H1 (cell line): ENCODE data around the gene TMX2. TPM values are rescaled to one million over a fixed set of nuclear protein-coding genes. Genes with fewer than 3 reads are reported as not detected.

Experiments used
- CTCF ChIA-PET: fragments of 300-600 bp; sonication (Branson Sonifier 250); formaldehyde crosslinking; loops from one replicate; lab custom pipeline; 2021; ENCODE audit not compliant: partially characterized antibody; lab: Charles Lee
- POLR2A ChIA-PET: fragments of 300-600 bp; sonication (Branson Sonifier 250); formaldehyde crosslinking; loops from one replicate; lab custom pipeline; 2021; ENCODE audit warnings: inconsistent platforms; ENCODE audit not compliant: partially characterized antibody; lab: Charles Lee
- DNase-seq, 2 experiments: peaks; one replicate each; pipeline versions ENCODE4 v3.0.0 to v3.0.0-alpha.2; 2010 to 2022; ENCODE audit warnings: low spot score in 2 of 2, low read depth in 1 of 2, mixed read lengths in 1 of 2
- FAIRE-seq: peaks from 2 replicates; lab custom pipeline; 2011; peaks lifted over from hg19 to GRCh38; lab: Jason Lieb, UNC
- H2AFZ ChIP-seq: 2 replicates; pipeline ENCODE4 v1.8.1; 2012; ENCODE audit warnings: low read length, inconsistent platforms
- H2AK5ac ChIP-seq: 2 replicates; pipeline ENCODE4 v1.6.1; 2013; ENCODE audit warnings: low read depth, low read length
- H2BK120ac ChIP-seq: replicated peaks from 2 replicates; pipeline ENCODE3; 2013; ENCODE audit warnings: low read depth, low read length, inconsistent platforms
- H2BK12ac ChIP-seq: 2 replicates; pipeline ENCODE4 v1.6.1; 2013; ENCODE audit warnings: low read depth, low read length
- H2BK15ac ChIP-seq: 2 replicates; pipeline ENCODE4 v1.6.1; 2013; ENCODE audit warnings: low read length
- H2BK20ac ChIP-seq: 2 replicates; pipeline ENCODE4 v1.6.1; 2013; ENCODE audit warnings: low read length
- H2BK5ac ChIP-seq: 2 replicates; pipeline ENCODE4 v1.6.1; 2013; ENCODE audit warnings: low read depth, low read length
- H3K14ac ChIP-seq: 2 replicates; pipeline ENCODE4 v1.6.1; 2013; ENCODE audit warnings: inconsistent platforms; ENCODE audit not compliant: insufficient read length
- H3K18ac ChIP-seq: 2 replicates; pipeline ENCODE4 v1.6.1; 2013; ENCODE audit warnings: low read length; ENCODE audit errors: extremely low read depth
- H3K23ac ChIP-seq: 2 replicates; pipeline ENCODE4 v1.6.1; 2013; ENCODE audit warnings: inconsistent platforms; ENCODE audit not compliant: insufficient read length
- H3K23me2 ChIP-seq: 2 replicates; pipeline ENCODE4 v1.6.1; 2013; ENCODE audit warnings: low read depth, low read length
- H3K27ac ChIP-seq: 2 replicates; pipeline ENCODE4 v1.6.1; 2011; ENCODE audit warnings: low read depth, low read length, inconsistent platforms
- H3K27me3 ChIP-seq, 4 experiments: replicated peaks in 1 of 4; 1 replicate in 1 of 4; 2 replicates in 3 of 4; pipeline versions ENCODE4 v1.6.1 to v1.8.1; 2011 to 2013; ENCODE audit warnings: low read length in 3 of 4, mild to moderate bottlenecking in 3 of 4, inconsistent platforms in 2 of 4, mixed read lengths in 2 of 4, moderate library complexity in 1 of 4; ENCODE audit not compliant: control insufficient read depth in 3 of 4, insufficient read depth in 3 of 4; ENCODE audit errors: extremely low read depth in 1 of 4
- H3K36me3 ChIP-seq, 4 experiments: 2 replicates each; pipeline versions ENCODE4 v1.6.1 to v1.8.1; 2011 to 2013; ENCODE audit warnings: mild to moderate bottlenecking in 4 of 4, low read length in 3 of 4, moderate library complexity in 2 of 4, control low read depth in 1 of 4, inconsistent platforms in 1 of 4; ENCODE audit not compliant: insufficient read depth in 4 of 4, control insufficient read depth in 2 of 4
- H3K4ac ChIP-seq: replicated peaks from 2 replicates; pipeline ENCODE3; 2013; ENCODE audit warnings: low read length, low read depth, mixed read lengths, inconsistent platforms; ENCODE audit not compliant: insufficient read length
- H3K4me1 ChIP-seq, 4 experiments: replicated peaks in 1 of 4; 1 replicate in 1 of 4; 2 replicates in 3 of 4; pipeline versions ENCODE4 v1.6.1 to v1.8.1; 2011 to 2013; ENCODE audit warnings: low read length in 3 of 4, inconsistent platforms in 2 of 4, mixed read lengths in 1 of 4; ENCODE audit not compliant: insufficient read depth in 4 of 4, control insufficient read depth in 3 of 4
- H3K4me2 ChIP-seq, 2 experiments: 2 replicates each; pipeline versions ENCODE4 v1.6.1 to v1.8.1; 2011 to 2013; ENCODE audit warnings: low read depth in 2 of 2, low read length in 2 of 2, control low read depth in 1 of 2, inconsistent platforms in 1 of 2, mild to moderate bottlenecking in 1 of 2; ENCODE audit not compliant: insufficient read depth in 1 of 2
- H3K4me3 ChIP-seq, 4 experiments: fragments of 200-600, 300-600 bp in 1 of 4; sonication (generic), shearing (Covaris generic), sonication (Bioruptor Twin) in 1 of 4; 2 replicates each; pipeline versions ENCODE4 v1.5.1 to v1.8.1; 2011 to 2016; ENCODE audit warnings: low read length in 4 of 4, low read depth in 3 of 4, control low read depth in 2 of 4, inconsistent platforms in 2 of 4, mild to moderate bottlenecking in 2 of 4, mixed read lengths in 1 of 4, moderate library complexity in 1 of 4; ENCODE audit not compliant: insufficient read depth in 2 of 4; ENCODE audit errors: extremely low read depth in 1 of 4
- H3K56ac ChIP-seq: replicated peaks from 2 replicates; pipeline ENCODE3; 2013; ENCODE audit warnings: low read depth, mild to moderate bottlenecking, mixed read lengths, low read length, inconsistent platforms; ENCODE audit not compliant: insufficient read length
- H3K79me1 ChIP-seq: 2 replicates; pipeline ENCODE4 v1.6.1; 2013; ENCODE audit warnings: low read depth, low read length, control low read depth
- H3K79me2 ChIP-seq, 2 experiments: 2 replicates each; pipeline versions ENCODE4 v1.6.1 to v1.8.1; 2012 to 2013; ENCODE audit warnings: low read length in 2 of 2, mild to moderate bottlenecking in 2 of 2, inconsistent platforms in 1 of 2; ENCODE audit not compliant: insufficient read depth in 2 of 2, control insufficient read depth in 1 of 2
- H3K9ac ChIP-seq, 4 experiments: replicated peaks in 1 of 4; 1 replicate in 1 of 4; 2 replicates in 3 of 4; pipeline versions ENCODE4 v1.6.1 to v1.8.1; 2011 to 2013; ENCODE audit warnings: low read depth in 3 of 4, low read length in 3 of 4, control low read depth in 2 of 4, mild to moderate bottlenecking in 2 of 4, moderate library complexity in 2 of 4, inconsistent platforms in 1 of 4; ENCODE audit errors: extremely low read depth in 1 of 4
- H3K9me3 ChIP-seq, 2 experiments: 2 replicates each; pipeline versions ENCODE4 v1.6.1 to v1.8.1; 2012 to 2013; ENCODE audit warnings: mild to moderate bottlenecking in 2 of 2, moderate library complexity in 2 of 2, control low read depth in 1 of 2, inconsistent platforms in 1 of 2, low read depth in 1 of 2, low read length in 1 of 2, mixed read lengths in 1 of 2; ENCODE audit not compliant: insufficient read depth in 2 of 2
- H4K20me1 ChIP-seq, 2 experiments: replicated peaks in 1 of 2; 2 replicates each; pipeline versions ENCODE3 to v1.8.1; 2011 to 2013; ENCODE audit warnings: inconsistent platforms in 2 of 2, low read length in 2 of 2, mild to moderate bottlenecking in 1 of 2; ENCODE audit not compliant: insufficient read depth in 2 of 2, control insufficient read depth in 1 of 2
- H4K5ac ChIP-seq: 2 replicates; pipeline ENCODE4 v1.6.1; 2013; ENCODE audit warnings: low read length, low read depth, mixed read lengths, inconsistent platforms; ENCODE audit not compliant: insufficient read length
- H4K8ac ChIP-seq: 2 replicates; pipeline ENCODE4 v1.8.0; 2013; ENCODE audit warnings: mild to moderate bottlenecking, moderate library complexity, low read length, inconsistent platforms; ENCODE audit not compliant: insufficient read depth; ENCODE audit errors: extremely low read depth
- H4K91ac ChIP-seq: replicated peaks from 2 replicates; pipeline ENCODE3; 2013; ENCODE audit warnings: low read length, mixed read lengths, inconsistent platforms; ENCODE audit not compliant: insufficient read length
- MAFK ChIP-seq: IDR thresholded peaks from 2 replicates; pipeline ENCODE4 v1.6.1; 2012; ENCODE audit warnings: low read depth, mild to moderate bottlenecking, improper control_type of control experiment, low read length
- RFX5 ChIP-seq: IDR thresholded peaks from 2 replicates; pipeline ENCODE4 v1.6.1; 2011; ENCODE audit warnings: low read depth, low read length, improper control_type of control experiment, borderline replicate concordance
- RNF2 ChIP-seq: fragments of 200-900, 300-1000 bp; sonication (generic); IDR thresholded peaks from 2 replicates; pipeline ENCODE4 v1.7.1; 2016; ENCODE audit warnings: borderline replicate concordance, low read depth, mild to moderate bottlenecking, antibody characterized with exemption, low read length; ENCODE audit not compliant: poor library complexity, severe bottlenecking; ENCODE audit errors: missing control alignments
- SIN3A ChIP-seq, 2 experiments: IDR thresholded peaks in 1 of 2; conservative IDR thresholded peaks in 1 of 2; 2 replicates each; pipeline ENCODE4 v1.6.1; 2011 to 2012; ENCODE audit warnings: low read length in 2 of 2, improper control_type of control experiment in 1 of 2, low read depth in 1 of 2, mild to moderate bottlenecking in 1 of 2
- TAF1 ChIP-seq: IDR thresholded peaks from 2 replicates; pipeline ENCODE4 v1.6.1; 2011; ENCODE audit warnings: mild to moderate bottlenecking, low read depth, low read length
- WGBS, 2 experiments: shearing (Covaris generic) in 1 of 2; methylation state at CpG; one replicate each; pipeline versions ENCODE4 v1.1.6 to v1.1.7; 2013 to 2015; ENCODE audit warnings: low lambda C conversion rate in 2 of 2, mixed read lengths in 2 of 2, inconsistent platforms in 1 of 2, low coverage in 1 of 2, missing lambda C conversion rate in 1 of 2; ENCODE audit not compliant: insufficient replicate concordance in 2 of 2, insufficient coverage in 1 of 2, insufficient read length in 1 of 2; ENCODE audit errors: extremely low coverage in 1 of 2, missing lambda C conversion rate in 1 of 2; 5-methylcytosine and 5-hydroxymethylcytosine counted together
- polyA plus RNA-seq, 7 experiments: library from polyadenylated mRNA; depleted of rRNA in 3 of 7; stranded (reverse) in 5 of 7; unstranded in 2 of 7; fragments of >200 nt in 5 of 7; fragments of 200-250 nt in 2 of 7; gene quantifications; 1 replicate in 5 of 7; 2 replicates in 1 of 7; 4 replicates in 1 of 7; pipeline versions ENCODE4 v1.2.1 to v1.2.3, GENCODE V29; 2011 to 2013; ENCODE audit warnings: missing spikeins in 2 of 7, mixed read lengths in 2 of 7
- total RNA-seq: library from RNA; stranded (reverse); fragmentation: NEBNext Ultra II Directional; extraction: Animal tissue kit (Norgen Biotek cat#: 25700); gene quantifications from 2 replicates; pipeline ENCODE4 v1.2.1, GENCODE V29; 2021

Gene TMX2
- total and polyA plus RNA-seq, 2 of the 8 experiments (the other 6 are each of a cell fraction or from before 2014, with no cell fraction given): 70.4 to 100.0 TPM

DNA sequence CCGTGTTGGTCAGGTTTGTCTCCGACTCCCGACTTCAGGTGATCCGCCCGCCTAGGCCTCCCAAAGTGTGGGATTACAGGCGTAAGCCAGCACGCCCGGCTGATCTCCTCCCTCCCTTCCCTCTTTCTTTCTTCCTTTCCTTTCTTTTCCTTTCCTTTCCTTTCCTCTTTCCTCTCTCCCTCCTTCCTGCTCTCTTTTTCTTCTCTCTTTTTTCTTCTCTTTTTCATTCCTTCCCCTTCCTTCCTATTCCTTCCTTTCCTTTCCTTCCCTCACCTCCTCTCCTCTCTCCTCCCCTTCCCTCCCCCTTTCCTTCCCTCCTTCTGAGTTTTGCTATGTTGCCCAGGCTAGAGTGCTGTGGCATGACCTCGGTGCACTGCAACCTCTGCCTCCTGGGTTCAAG, 48.4 kb upstream of the TMX2 start:
- Histone ChIP-seq H2AFZ (no peak overlapping the region), H2BK12ac (no peak overlapping the region), H4K5ac (no peak overlapping the region), H3K9me3 (no peaks in the 10 kb centered on the region), H4K20me1 (peaks cover 2 to 3% of the 10 kb centered on the region in 2 experiments), H3K27me3 (no peaks in the 10 kb centered on the region), H3K56ac (no peak overlapping the region), H2BK15ac (no peak overlapping the region), H3K79me1 (peaks cover 4% of the 10 kb centered on the region; the same call in 1 of the 2 replicates), H4K91ac (no peak overlapping the region), H3K9ac (no peak overlapping the region), H4K8ac (no peak overlapping the region), H3K36me3 (peaks cover 3 to 25% (median 19%) of the 10 kb centered on the region in 4 experiments; a peak in 6 of 8 replicates), H3K23me2 (peaks cover 4% of the 10 kb centered on the region), H3K23ac (no peak overlapping the region), H3K14ac (no peak overlapping the region), H3K4me3 (no peak overlapping the region), H3K18ac (no peak overlapping the region), H3K4ac (no peak overlapping the region), H2BK20ac (no peak overlapping the region), H3K79me2 (peaks cover 0 to 12% of the 10 kb centered on the region in 2 experiments), H3K27ac (no peak overlapping the region), H2BK120ac (no peak overlapping the region), H3K4me1 (peaks cover 0 to 2% (median 0%) of the 10 kb centered on the region in 4 experiments; a peak in 2 of 7 replicates), H2AK5ac (no peak overlapping the region), H2BK5ac (no peak overlapping the region), H3K4me2 (no peak overlapping the region)
- ChIA-PET POLR2A (interaction anchor here (0.8 to 5.4 kb wide), 5 partner anchors 11 to 31 kb away, joined by 3 to 79 read pairs (median 10); partner anchors contain the start of gene YPEL4), CTCF (interaction anchor here (0.8 to 3.2 kb wide), 4 partner anchors 19 to 471 kb away, joined by 3 to 8 read pairs (median 4); no protein-coding TSS in a partner anchor)
- WGBS, 2 experiments: 92% methylated on average over 9 of the region's 9 CpGs; no CpG with 5 or more reads in 1 of the 2 experiments
- DNase-seq (no peak), FAIRE-seq (no peak)
- TF ChIP-seq MAFK (no peak), SIN3A (conservative IDR thresholded peaks at IDR 0.05 in 1 of 2, IDR thresholded peaks at IDR 0.05 in 1 of 2; ENCODE audit: low read depth in 1 of 2, low read length in 2 of 2) (no peak), RFX5 (no peak), TAF1 (no peak), RNF2 (no peak)
